ENCODE data around the gene THSD7A. TPM values are rescaled to one million over a fixed set of nuclear protein-coding genes. Genes with fewer than 3 reads are reported as not detected.

The THSD7A gene
- 0.12 and 0.38 TPM in 2 replicates for total RNA-seq (ENCODE audit: low replicate concordance)

DNA sequence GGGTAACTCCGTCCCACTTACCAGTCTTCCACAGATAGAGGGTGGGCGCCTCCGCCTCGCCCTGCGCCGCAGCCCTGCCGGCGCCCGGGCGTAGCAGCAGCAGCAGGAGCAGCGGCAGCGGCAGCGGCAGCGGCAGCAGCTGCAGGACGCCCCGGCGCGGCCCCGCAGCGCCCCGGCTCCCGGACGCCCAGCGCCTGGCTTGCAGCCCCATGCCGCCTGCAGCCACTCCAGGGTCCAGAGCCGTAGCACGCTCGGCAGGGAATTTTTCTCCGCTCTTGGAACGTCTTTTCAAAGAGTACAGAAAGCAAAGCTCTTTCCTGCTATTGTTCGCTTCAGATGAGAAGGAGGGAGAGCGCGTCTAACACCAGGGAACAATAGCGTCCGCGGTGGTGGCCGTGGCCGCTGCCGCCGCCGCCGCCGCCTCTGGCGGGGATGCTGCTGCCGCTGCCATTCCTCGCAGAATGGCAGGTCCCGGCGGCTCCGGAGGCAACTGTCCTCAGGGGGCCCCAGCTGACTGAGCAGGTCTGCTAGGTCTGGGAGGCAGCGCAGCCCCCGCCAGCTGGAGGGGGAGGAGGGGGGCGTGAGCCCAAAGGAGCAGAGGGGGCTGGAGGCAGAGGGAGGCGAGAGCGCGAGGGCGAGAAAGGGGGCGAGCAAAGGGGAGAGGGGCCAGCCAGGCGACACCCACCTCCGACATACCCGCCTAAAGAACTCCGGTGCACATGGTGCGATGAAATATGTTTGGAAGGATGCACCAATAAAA lies at the start of gene THSD7A:
Gene THSD7A (minus strand): TSS at position 463 of the 760 bp plus-strand sequence. CDS start 252 bp downstream, at position 211.

